Osteoblast (primary cell): ENCODE measurements around the gene PHF12. TPM values are rescaled to one million over a fixed set of nuclear protein-coding genes. Genes with fewer than 3 reads are reported as not detected.

Experiments
- DNase-seq: peaks from one replicate; pipeline ENCODE4 v3.0.0; 2011; ENCODE audit warnings: low spot score, mixed read lengths; ENCODE audit not compliant: insufficient read length; ENCODE audit errors: missing footprints
- H2AFZ ChIP-seq: 2 replicates; pipeline ENCODE4 v1.6.0; 2011; ENCODE audit warnings: mild to moderate bottlenecking, low read length
- H3K27ac ChIP-seq: 2 replicates; pipeline ENCODE4 v1.5.1; 2011; ENCODE audit warnings: mild to moderate bottlenecking, low read depth, low read length, moderate library complexity
- H3K27me3 ChIP-seq: 2 replicates; pipeline ENCODE4 v1.6.0; 2012; ENCODE audit warnings: mild to moderate bottlenecking, control low read depth, inconsistent platforms, low read length, moderate library complexity; ENCODE audit not compliant: insufficient read depth
- H3K36me3 ChIP-seq: 2 replicates; pipeline ENCODE4 v1.5.1; 2011; ENCODE audit warnings: mild to moderate bottlenecking, low read length, control low read depth, moderate library complexity; ENCODE audit not compliant: insufficient read depth
- H3K4me1 ChIP-seq: 2 replicates; pipeline ENCODE4 v1.5.1; 2011; ENCODE audit warnings: mild to moderate bottlenecking, low read length, control low read depth, moderate library complexity; ENCODE audit not compliant: insufficient read depth
- H3K4me2 ChIP-seq: 2 replicates; pipeline ENCODE4 v1.6.0; 2011; ENCODE audit warnings: mild to moderate bottlenecking, low read length; ENCODE audit not compliant: insufficient read depth
- H3K4me3 ChIP-seq: fragments of 200-600 bp; sonication (generic); 3 replicates; pipeline ENCODE4 v1.5.1; 2012; ENCODE audit warnings: mild to moderate bottlenecking, low read length, inconsistent platforms; ENCODE audit not compliant: insufficient read depth
- H3K79me2 ChIP-seq: 2 replicates; pipeline ENCODE4 v1.6.0; 2012; ENCODE audit warnings: mild to moderate bottlenecking, low read length, control low read depth, inconsistent platforms; ENCODE audit not compliant: insufficient read depth
- H3K9me3 ChIP-seq: 2 replicates; pipeline ENCODE4 v1.5.1; 2011; ENCODE audit warnings: low read depth, low read length, control low read depth
- H4K20me1 ChIP-seq: 2 replicates; pipeline ENCODE4 v1.6.0; 2012; ENCODE audit warnings: mild to moderate bottlenecking, low read length, control low read depth; ENCODE audit not compliant: insufficient read depth
- CTCF ChIP-seq: IDR thresholded peaks from 2 replicates; pipeline ENCODE4 v1.5.1; 2011; ENCODE audit warnings: mild to moderate bottlenecking, low read depth, low read length, moderate library complexity; ENCODE audit errors: extremely low read depth
- total RNA-seq: library from RNA; depleted of rRNA; stranded (reverse); fragments of >200 nt; gene quantifications from 2 replicates; pipeline ENCODE4 v1.2.3, GENCODE V29; 2012

Gene PHF12
- total RNA-seq, 1 donor: 26.8 TPM

DNA sequence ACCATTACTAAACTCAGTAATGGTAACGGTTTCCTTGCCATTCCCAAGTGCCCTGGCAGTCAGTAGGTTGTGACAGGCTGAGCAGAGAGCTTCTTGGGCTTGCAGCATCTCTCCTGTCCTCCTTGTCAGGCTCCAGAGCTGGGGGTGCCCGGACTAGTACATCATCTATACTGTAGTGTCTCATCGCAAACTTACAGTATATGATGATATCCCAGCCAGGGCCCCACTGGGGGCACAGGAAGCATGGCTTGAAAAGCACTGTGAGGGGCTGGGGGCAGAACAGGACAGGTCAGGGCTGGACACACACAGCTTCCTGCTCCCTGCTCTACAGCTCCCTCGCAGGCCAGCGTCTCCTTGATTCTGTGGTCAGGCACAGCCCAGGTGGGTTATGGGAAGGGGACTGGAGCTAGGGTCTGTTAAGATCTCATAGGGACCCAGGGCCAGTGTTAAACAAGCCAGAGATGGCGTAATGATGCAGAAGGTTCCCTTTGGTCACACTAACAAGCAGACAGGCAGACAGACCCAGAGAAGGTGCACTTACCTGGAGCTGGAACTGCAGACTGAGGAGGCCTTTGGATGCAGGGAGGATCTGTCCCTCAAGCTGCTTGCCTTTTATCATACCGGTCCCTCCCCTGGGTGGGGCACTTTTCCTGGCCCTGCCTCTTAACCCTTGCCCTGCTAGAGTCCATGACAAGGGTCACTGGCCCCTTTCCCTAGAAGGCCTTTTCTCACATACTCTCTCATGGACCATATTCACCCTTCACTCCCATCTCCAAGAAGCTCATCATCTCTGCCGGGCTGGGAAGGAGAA is 89.7 kb downstream of the PHF12 start:
- Histone ChIP-seq H4K20me1 (no peaks in the 10 kb centered on the region), H3K4me3 (no peak overlapping the region), H3K9me3 (no peaks in the 10 kb centered on the region)

GRCh38 chr17:28860363-28860808 is 90.9 kb downstream of the PHF12 start:
- peaks cover 21% of the 10 kb centered on the region for H3K36me3 ChIP-seq
- TF ChIP-seq CTCF: no peak
- no peak overlapping the region for H3K4me2 ChIP-seq
- peaks cover 9% of the 10 kb centered on the region for H3K79me2 ChIP-seq
- no peak for DNase-seq
- H3K4me3 ChIP-seq: no peak overlapping the region
- H3K9me3 ChIP-seq: no peaks in the 10 kb centered on the region
- no peaks in the 10 kb centered on the region for H3K27me3 ChIP-seq
- peaks cover 5% of the 10 kb centered on the region for H3K4me1 ChIP-seq
- no peak overlapping the region for H2AFZ ChIP-seq
- H3K27ac ChIP-seq: no peak overlapping the region
- H4K20me1 ChIP-seq: no peaks in the 10 kb centered on the region

More for the DNA sequence above, 89.7 kb downstream of the PHF12 start:
- Histone ChIP-seq H3K79me2 (no peaks in the 10 kb centered on the region), H3K4me1 (no peaks in the 10 kb centered on the region), H2AFZ (no peak overlapping the region), H3K36me3 (peaks cover 21% of the 10 kb centered on the region), H3K4me2 (no peak overlapping the region), H3K27ac (no peak overlapping the region), H3K27me3 (no peaks in the 10 kb centered on the region)
- no peak for DNase-seq
- TF ChIP-seq CTCF: no peak

GRCh38 chr17:28858801-28859355 is 92.4 kb downstream of the PHF12 start:
- TF ChIP-seq CTCF: no peak
- Histone ChIP-seq H3K79me2 (peaks cover 14% of the 10 kb centered on the region), H3K27me3 (no peaks in the 10 kb centered on the region), H3K36me3 (peaks cover 21% of the 10 kb centered on the region), H2AFZ (no peak overlapping the region), H4K20me1 (no peaks in the 10 kb centered on the region), H3K9me3 (no peaks in the 10 kb centered on the region), H3K4me2 (no peak overlapping the region), H3K4me3 (no peak overlapping the region), H3K27ac (no peak overlapping the region), H3K4me1 (peaks cover 12% of the 10 kb centered on the region)
- DNase-seq: no peak
